OCI-LY1 (cell line): ENCODE results near the gene ZCCHC7.

ENCODE experiments used
- EZH2 ChIP-seq: fragments of 200-600 bp; sonication (generic), shearing (Covaris generic); IDR thresholded peaks from 2 replicates; pipeline ENCODE4 v1.8.0; 2017; ENCODE audit warnings: borderline replicate concordance, mixed run types, mild to moderate bottlenecking, antibody characterized with exemption, low read length, moderate library complexity, mixed read lengths
- TF ChIP-seq, protein P1 (sequence below): fragments of 200-600 bp; sonication (generic), shearing (Covaris generic); IDR thresholded peaks from 2 replicates; pipeline ENCODE4 v1.5.1; 2017; ENCODE audit warnings: mild to moderate bottlenecking, antibody characterized with exemption, low read length, moderate library complexity, mixed read lengths

DNA sequence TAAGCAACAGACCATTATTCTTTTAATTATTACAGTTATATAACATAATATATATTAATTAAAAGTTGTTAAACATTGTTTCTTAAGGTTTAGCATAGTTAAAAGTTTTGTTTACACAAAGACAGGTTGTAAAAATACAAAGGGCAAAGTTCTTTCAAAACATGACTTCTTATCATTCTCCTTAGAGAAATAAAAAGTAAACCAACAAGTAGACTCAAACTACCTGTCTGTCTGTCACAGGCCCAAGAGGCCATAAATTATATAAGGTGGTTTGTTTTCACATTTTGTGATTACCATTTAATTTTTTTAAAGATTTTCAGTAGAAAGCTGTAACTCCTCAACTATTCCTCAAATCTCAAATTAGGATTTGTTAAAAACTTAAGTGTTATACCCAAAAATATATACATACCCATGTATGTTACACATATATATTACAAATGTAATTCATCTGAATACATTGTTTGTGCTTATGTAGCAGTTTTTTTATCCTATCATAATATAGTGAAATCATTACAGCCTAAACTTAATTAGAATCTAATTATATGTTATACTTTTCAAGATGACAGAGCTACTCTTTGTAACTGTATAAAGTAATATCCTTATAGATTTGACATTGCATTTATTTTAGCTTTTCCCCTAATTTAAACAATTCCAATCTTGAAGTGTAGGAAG, 208.3 kb downstream of the ZCCHC7 start:
- TF ChIP-seq, protein P1, sequence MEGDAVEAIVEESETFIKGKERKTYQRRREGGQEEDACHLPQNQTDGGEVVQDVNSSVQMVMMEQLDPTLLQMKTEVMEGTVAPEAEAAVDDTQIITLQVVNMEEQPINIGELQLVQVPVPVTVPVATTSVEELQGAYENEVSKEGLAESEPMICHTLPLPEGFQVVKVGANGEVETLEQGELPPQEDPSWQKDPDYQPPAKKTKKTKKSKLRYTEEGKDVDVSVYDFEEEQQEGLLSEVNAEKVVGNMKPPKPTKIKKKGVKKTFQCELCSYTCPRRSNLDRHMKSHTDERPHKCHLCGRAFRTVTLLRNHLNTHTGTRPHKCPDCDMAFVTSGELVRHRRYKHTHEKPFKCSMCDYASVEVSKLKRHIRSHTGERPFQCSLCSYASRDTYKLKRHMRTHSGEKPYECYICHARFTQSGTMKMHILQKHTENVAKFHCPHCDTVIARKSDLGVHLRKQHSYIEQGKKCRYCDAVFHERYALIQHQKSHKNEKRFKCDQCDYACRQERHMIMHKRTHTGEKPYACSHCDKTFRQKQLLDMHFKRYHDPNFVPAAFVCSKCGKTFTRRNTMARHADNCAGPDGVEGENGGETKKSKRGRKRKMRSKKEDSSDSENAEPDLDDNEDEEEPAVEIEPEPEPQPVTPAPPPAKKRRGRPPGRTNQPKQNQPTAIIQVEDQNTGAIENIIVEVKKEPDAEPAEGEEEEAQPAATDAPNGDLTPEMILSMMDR, result no peak
- no peak for TF ChIP-seq EZH2
